ENCODE results near the gene SPRED3. TPM values are rescaled to one million over a fixed set of nuclear protein-coding genes. Genes with fewer than 3 reads are reported as not detected.

Gene SPRED3
- total RNA-seq, 1 experiment from 2014 or later: 3.5 TPM

- DNase-seq: no peak
- no peaks in the 10 kb centered on the region for H3K27me3 ChIP-seq (replicated peaks; ENCODE audit: control insufficient read depth, insufficient read depth, low read length)
- BruUV-seq (replicated peaks): no TSS peak
- ChIA-PET CTCF (no interaction called here), POLR2A (interaction anchor here (0.5 kb wide), 1 partner anchor 171 kb away, joined by 7 read pairs; no protein-coding TSS in a partner anchor)
- TF ChIP-seq CTCF (IDR thresholded peaks at IDR 0.05; ENCODE audit: insufficient read depth in 1 of 2, low read depth in 1 of 2, low read length in 1 of 2, severe bottlenecking in 1 of 2, unreplicated experiment in 1 of 2): no peak
- Mint-ChIP-seq H3K36me3 (ENCODE audit: insufficient read depth, unreplicated experiment) (peaks cover 7% of the 10 kb centered on the region), H3K27ac (ENCODE audit: unreplicated experiment) (no peak overlapping the region), H3K4me3 (ENCODE audit: unreplicated experiment) (no peak overlapping the region), H3K27me3 (ENCODE audit: insufficient read depth, unreplicated experiment) (peaks cover 5% of the 10 kb centered on the region), H3K9me3 (ENCODE audit: unreplicated experiment) (no peaks in the 10 kb centered on the region), H3K4me1 (ENCODE audit: low read depth, unreplicated experiment) (peaks cover 9% of the 10 kb centered on the region)
- no peaks in the 10 kb centered on the region for H3K36me3 ChIP-seq (ENCODE audit: control insufficient read depth, insufficient read depth, low read length)
- intact Hi-C loops (cut with micrococcal nuclease; ENCODE audit: unreplicated experiment): no loop called here
- no peaks in the 10 kb centered on the region for H3K9me3 ChIP-seq
- H3K4me1 ChIP-seq: peaks cover 12% of the 10 kb centered on the region
- H3K4me3 ChIP-seq (ENCODE audit: low read depth, low read length): no peak overlapping the region
Observed at GRCh38 chr19:38395381-38396114, 7.1 kb downstream of the SPRED3 start.

GRCh38 chr19:38399081-38399480 is 10.6 kb downstream of the SPRED3 start:
- H3K4me1 Mint-ChIP-seq (ENCODE audit: low read depth, unreplicated experiment): no peaks in the 10 kb centered on the region
- no peak overlapping the region for H3K4me3 Mint-ChIP-seq (ENCODE audit: unreplicated experiment)
- Histone ChIP-seq H3K4me1 (peaks cover 9% of the 10 kb centered on the region; the same call in 1 of the 2 replicates), H3K36me3 (ENCODE audit: control insufficient read depth, insufficient read depth, low read length) (no peaks in the 10 kb centered on the region), H3K9me3 (no peaks in the 10 kb centered on the region), H3K4me3 (ENCODE audit: low read depth, low read length) (no peak overlapping the region), H3K27me3 (replicated peaks; ENCODE audit: control insufficient read depth, insufficient read depth, low read length) (no peaks in the 10 kb centered on the region)
- no TSS peak for BruUV-seq (replicated peaks)
- intact Hi-C loops (cut with micrococcal nuclease; ENCODE audit: unreplicated experiment): no loop called here
- H3K27me3 Mint-ChIP-seq (ENCODE audit: insufficient read depth, unreplicated experiment): peaks cover 5% of the 10 kb centered on the region
- no peak for DNase-seq
- H3K36me3 Mint-ChIP-seq (ENCODE audit: insufficient read depth, unreplicated experiment): peaks cover 24% of the 10 kb centered on the region
- H3K27ac Mint-ChIP-seq (ENCODE audit: unreplicated experiment): peak overlapping the region; percentile 32
- no peak for TF ChIP-seq CTCF (IDR thresholded peaks at IDR 0.05; ENCODE audit: insufficient read depth in 1 of 2, low read depth in 1 of 2, low read length in 1 of 2, severe bottlenecking in 1 of 2, unreplicated experiment in 1 of 2)
- CTCF ChIA-PET: no interaction called here
- POLR2A ChIA-PET: no interaction called here
- H3K9me3 Mint-ChIP-seq (ENCODE audit: unreplicated experiment): no peaks in the 10 kb centered on the region

- Mint-ChIP-seq H3K9me3 (ENCODE audit: unreplicated experiment) (no peaks in the 10 kb centered on the region), H3K4me3 (ENCODE audit: unreplicated experiment) (no peak overlapping the region), H3K27ac (ENCODE audit: unreplicated experiment) (peak overlapping the region; percentile 32), H3K4me1 (ENCODE audit: low read depth, unreplicated experiment) (no peaks in the 10 kb centered on the region), H3K36me3 (ENCODE audit: insufficient read depth, unreplicated experiment) (peaks cover 28% of the 10 kb centered on the region), H3K27me3 (ENCODE audit: insufficient read depth, unreplicated experiment) (peaks cover 5% of the 10 kb centered on the region)
- H3K4me1 ChIP-seq: peaks cover 10% of the 10 kb centered on the region; the same call in 1 of the 2 replicates
- H3K27me3 ChIP-seq (replicated peaks; ENCODE audit: control insufficient read depth, insufficient read depth, low read length): no peaks in the 10 kb centered on the region
- CTCF ChIA-PET: no interaction called here
- H3K36me3 ChIP-seq (ENCODE audit: control insufficient read depth, insufficient read depth, low read length): no peaks in the 10 kb centered on the region
- no peak overlapping the region for H3K4me3 ChIP-seq (ENCODE audit: low read depth, low read length)
- TF ChIP-seq CTCF (IDR thresholded peaks at IDR 0.05; ENCODE audit: insufficient read depth in 1 of 2, low read depth in 1 of 2, low read length in 1 of 2, severe bottlenecking in 1 of 2, unreplicated experiment in 1 of 2): no peak
- POLR2A ChIA-PET: no interaction called here
- no peaks in the 10 kb centered on the region for H3K9me3 ChIP-seq
- no peak for DNase-seq
- intact Hi-C loops (cut with micrococcal nuclease; ENCODE audit: unreplicated experiment): no loop called here
- no TSS peak for BruUV-seq (replicated peaks)
Observed at GRCh38 chr19:38399537-38399936, 11.0 kb downstream of the SPRED3 start.
